ENCODE results near the gene NCLN.

The NCLN gene

DNA sequence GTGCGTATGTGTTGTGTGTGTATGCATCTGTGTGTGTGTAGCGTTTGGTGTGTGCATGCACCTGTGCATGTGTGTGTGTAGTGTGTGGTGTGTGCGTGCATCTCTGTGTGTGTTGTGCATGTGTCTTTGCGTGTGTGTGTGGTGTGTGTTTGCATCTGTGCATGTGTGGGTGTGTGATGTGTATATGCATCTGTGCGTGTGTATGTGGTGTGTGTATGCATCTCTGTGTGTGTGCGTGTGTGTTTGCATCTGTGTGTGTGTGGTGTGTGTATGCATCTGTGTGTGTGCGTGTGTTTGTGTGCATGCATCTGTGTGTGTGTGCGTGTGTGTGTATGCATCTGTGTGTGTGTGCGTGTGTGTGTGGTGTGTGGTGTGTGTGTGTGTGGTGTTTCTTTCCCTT is 59.3 kb downstream of the NCLN start:
- Histone ChIP-seq H3K4me3 (ENCODE audit: low read depth, low read length, poor library complexity, severe bottlenecking) (no peak overlapping the region), H3K27ac (ENCODE audit: low read depth, low read length, poor library complexity, severe bottlenecking) (no peak overlapping the region), H3F3A (ENCODE audit: insufficient read depth, low read length) (no peaks in the 10 kb centered on the region), H3K4me2 (ENCODE audit: low read length) (no peak overlapping the region), H3K36me3 (ENCODE audit: insufficient read depth, low read length) (no peaks in the 10 kb centered on the region), H3K9me2 (ENCODE audit: low read depth, low read length) (no peaks in the 10 kb centered on the region), H3K4me1 (ENCODE audit: insufficient read depth, low read length, severe bottlenecking) (no peaks in the 10 kb centered on the region), H3K9me3 (ENCODE audit: low read length) (no peaks in the 10 kb centered on the region), H3K9ac (ENCODE audit: low read length) (no peak overlapping the region), H4K20me1 (ENCODE audit: insufficient read depth, low read length) (no peaks in the 10 kb centered on the region), H3K27me3 (ENCODE audit: insufficient read depth, low read length) (no peaks in the 10 kb centered on the region), H3K79me2 (ENCODE audit: insufficient read depth, low read length) (no peaks in the 10 kb centered on the region), H2AFZ (ENCODE audit: low read length) (no peak overlapping the region)
- no peak for TF ChIP-seq EZH2 (IDR thresholded peaks at IDR 0.05; ENCODE audit: borderline replicate concordance, low read length)
- TF ChIP-seq, protein P1, sequence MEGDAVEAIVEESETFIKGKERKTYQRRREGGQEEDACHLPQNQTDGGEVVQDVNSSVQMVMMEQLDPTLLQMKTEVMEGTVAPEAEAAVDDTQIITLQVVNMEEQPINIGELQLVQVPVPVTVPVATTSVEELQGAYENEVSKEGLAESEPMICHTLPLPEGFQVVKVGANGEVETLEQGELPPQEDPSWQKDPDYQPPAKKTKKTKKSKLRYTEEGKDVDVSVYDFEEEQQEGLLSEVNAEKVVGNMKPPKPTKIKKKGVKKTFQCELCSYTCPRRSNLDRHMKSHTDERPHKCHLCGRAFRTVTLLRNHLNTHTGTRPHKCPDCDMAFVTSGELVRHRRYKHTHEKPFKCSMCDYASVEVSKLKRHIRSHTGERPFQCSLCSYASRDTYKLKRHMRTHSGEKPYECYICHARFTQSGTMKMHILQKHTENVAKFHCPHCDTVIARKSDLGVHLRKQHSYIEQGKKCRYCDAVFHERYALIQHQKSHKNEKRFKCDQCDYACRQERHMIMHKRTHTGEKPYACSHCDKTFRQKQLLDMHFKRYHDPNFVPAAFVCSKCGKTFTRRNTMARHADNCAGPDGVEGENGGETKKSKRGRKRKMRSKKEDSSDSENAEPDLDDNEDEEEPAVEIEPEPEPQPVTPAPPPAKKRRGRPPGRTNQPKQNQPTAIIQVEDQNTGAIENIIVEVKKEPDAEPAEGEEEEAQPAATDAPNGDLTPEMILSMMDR (IDR thresholded peaks at IDR 0.05; ENCODE audit: low read length): no peak

DNA sequence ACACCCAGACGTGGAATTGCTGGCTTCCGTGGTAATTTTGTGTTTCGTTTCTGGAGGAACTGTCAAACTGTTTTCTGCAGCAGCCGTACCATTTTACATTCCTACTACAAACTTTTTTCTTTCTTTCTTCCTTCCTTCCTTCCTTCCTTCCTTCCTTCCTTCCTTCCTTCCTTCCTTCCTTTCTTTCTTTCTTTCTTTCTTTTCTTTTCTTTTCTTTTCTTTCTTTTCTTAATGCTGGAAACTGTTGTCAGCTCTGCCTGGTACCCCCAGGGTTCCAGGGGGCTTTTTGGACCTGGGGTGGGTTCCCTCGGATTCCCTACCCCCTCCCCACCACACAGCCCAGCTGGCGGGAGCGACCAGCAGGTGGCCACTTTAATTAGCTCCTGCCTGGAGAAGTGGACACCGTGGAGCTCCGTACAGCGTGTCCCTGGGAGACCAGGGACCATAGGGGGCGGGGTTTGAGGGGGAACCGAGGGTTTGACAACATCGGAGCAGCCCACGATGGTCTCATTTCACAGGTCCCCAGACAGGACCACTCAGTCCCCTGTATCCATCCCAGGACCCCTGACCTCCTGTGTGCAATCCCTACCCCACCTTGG is 63.1 kb downstream of the NCLN start:
- Histone ChIP-seq H4K20me1 (ENCODE audit: insufficient read depth, low read length) (no peaks in the 10 kb centered on the region), H3K27me3 (ENCODE audit: insufficient read depth, low read length) (no peaks in the 10 kb centered on the region), H3K9me3 (ENCODE audit: low read length) (no peaks in the 10 kb centered on the region), H3K79me2 (ENCODE audit: insufficient read depth, low read length) (no peaks in the 10 kb centered on the region), H3K9ac (ENCODE audit: low read length) (no peak overlapping the region), H3K9me2 (ENCODE audit: low read depth, low read length) (no peaks in the 10 kb centered on the region), H3K27ac (ENCODE audit: low read depth, low read length, poor library complexity, severe bottlenecking) (no peak overlapping the region), H3K4me1 (ENCODE audit: insufficient read depth, low read length, severe bottlenecking) (no peaks in the 10 kb centered on the region), H2AFZ (ENCODE audit: low read length) (no peak overlapping the region), H3K36me3 (ENCODE audit: insufficient read depth, low read length) (no peaks in the 10 kb centered on the region), H3K4me3 (ENCODE audit: low read depth, low read length, poor library complexity, severe bottlenecking) (no peak overlapping the region), H3K4me2 (ENCODE audit: low read length) (no peak overlapping the region), H3F3A (ENCODE audit: insufficient read depth, low read length) (no peaks in the 10 kb centered on the region)
- no peak for TF ChIP-seq EZH2 (IDR thresholded peaks at IDR 0.05; ENCODE audit: borderline replicate concordance, low read length)
- TF ChIP-seq, protein P1 (IDR thresholded peaks at IDR 0.05; ENCODE audit: low read length): no peak

DNA sequence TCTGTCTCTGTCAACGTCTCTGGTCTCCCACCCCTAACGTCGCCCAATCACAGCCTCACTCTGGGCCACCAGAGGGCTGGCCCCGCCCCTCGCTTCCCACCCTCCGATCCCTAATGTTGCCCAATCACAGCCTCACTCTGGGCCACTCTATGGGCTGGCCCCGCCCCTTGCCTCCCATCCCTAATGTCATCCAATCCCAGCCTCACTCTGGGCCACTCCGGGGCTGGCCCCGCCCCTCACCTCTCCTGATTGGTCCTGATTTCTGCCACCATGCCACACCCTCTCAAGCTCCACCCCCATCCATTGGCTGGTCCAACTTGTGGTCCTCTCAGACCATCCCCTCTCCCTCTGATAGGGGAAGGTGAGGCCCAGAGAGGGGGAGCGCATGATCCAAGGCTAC is 63.7 kb downstream of the NCLN start:
- TF ChIP-seq, protein P1 (IDR thresholded peaks at IDR 0.05; ENCODE audit: low read length): no peak
- no peak for TF ChIP-seq EZH2 (IDR thresholded peaks at IDR 0.05; ENCODE audit: borderline replicate concordance, low read length)
- H3K4me1 ChIP-seq (ENCODE audit: insufficient read depth, low read length, severe bottlenecking): no peaks in the 10 kb centered on the region
- H4K20me1 ChIP-seq (ENCODE audit: insufficient read depth, low read length): no peaks in the 10 kb centered on the region
- no peak overlapping the region for H3K4me2 ChIP-seq (ENCODE audit: low read length)
- no peaks in the 10 kb centered on the region for H3K79me2 ChIP-seq (ENCODE audit: insufficient read depth, low read length)
- no peaks in the 10 kb centered on the region for H3F3A ChIP-seq (ENCODE audit: insufficient read depth, low read length)
- no peak overlapping the region for H2AFZ ChIP-seq (ENCODE audit: low read length)
- H3K9ac ChIP-seq (ENCODE audit: low read length): no peak overlapping the region
- no peaks in the 10 kb centered on the region for H3K9me2 ChIP-seq (ENCODE audit: low read depth, low read length)
- H3K27ac ChIP-seq (ENCODE audit: low read depth, low read length, poor library complexity, severe bottlenecking): no peak overlapping the region
- no peaks in the 10 kb centered on the region for H3K9me3 ChIP-seq (ENCODE audit: low read length)
- H3K27me3 ChIP-seq (ENCODE audit: insufficient read depth, low read length): no peaks in the 10 kb centered on the region
- no peaks in the 10 kb centered on the region for H3K36me3 ChIP-seq (ENCODE audit: insufficient read depth, low read length)
- no peak overlapping the region for H3K4me3 ChIP-seq (ENCODE audit: low read depth, low read length, poor library complexity, severe bottlenecking)
